GM18502 (cell line): ENCODE data around the gene COL28A1.
"Not testable (repeated sequence)": the region's sequence is repeated elsewhere in the genome, so short reads cannot be mapped to it uniquely, and the experiment has no call there.

Experiments used
- ATAC-seq: cut with Tn5 transposase; IDR thresholded peaks from one replicate; pipeline ENCODE4 v1.9.1; 2021; ENCODE audit warnings: mild to moderate bottlenecking; ENCODE audit not compliant: unreplicated experiment, poor library complexity

COL28A1 gene

GRCh38 chr7:7478569-7478968 is 57.1 kb downstream of the COL28A1 start:
- no peak for ATAC-seq

- not testable (repeated sequence) for ATAC-seq
These were observed 58.0 kb downstream of the COL28A1 start for GRCh38 chr7:7477641-7478040.

GRCh38 chr7:7476381-7476780 is 59.3 kb downstream of the COL28A1 start:
- ATAC-seq: no peak

GRCh38 chr7:7475601-7476000 is 60.1 kb downstream of the COL28A1 start:
- ATAC-seq: no peak

- no peak for ATAC-seq
These were observed 61.2 kb downstream of the COL28A1 start for GRCh38 chr7:7474436-7474835.

GRCh38 chr7:7464991-7465765 is 70.5 kb downstream of the COL28A1 start:
- ATAC-seq: not testable (repeated sequence)

GRCh38 chr7:7454000-7454399 is 81.7 kb downstream of the COL28A1 start:
- ATAC-seq: no peak

- ATAC-seq: no peak
These were observed 83.0 kb downstream of the COL28A1 start for GRCh38 chr7:7452652-7453051.

GRCh38 chr7:7452119-7452518 is 83.6 kb downstream of the COL28A1 start:
- ATAC-seq: no peak

- ATAC-seq: no peak
These were observed 86.6 kb downstream of the COL28A1 start for GRCh38 chr7:7449055-7449454.

GRCh38 chr7:7446616-7447015 is 89.1 kb downstream of the COL28A1 start:
- ATAC-seq: no peak

- no peak for ATAC-seq
These were observed 91.8 kb downstream of the COL28A1 start for GRCh38 chr7:7443806-7444350.

- ATAC-seq: no peak
These were observed 96.1 kb downstream of the COL28A1 start for GRCh38 chr7:7439564-7439963.

- ATAC-seq: no peak
These were observed 96.8 kb downstream of the COL28A1 start for GRCh38 chr7:7438851-7439250.

- no peak for ATAC-seq
These were observed 99.7 kb downstream of the COL28A1 start for GRCh38 chr7:7435978-7436377.

- no peak for ATAC-seq
These were observed 101.3 kb downstream of the COL28A1 start for GRCh38 chr7:7434329-7434728.

GRCh38 chr7:7433811-7434210 is 101.9 kb downstream of the COL28A1 start:
- no peak for ATAC-seq

- no peak for ATAC-seq
These were observed 102.7 kb downstream of the COL28A1 start for GRCh38 chr7:7432979-7433378.

GRCh38 chr7:7428806-7429205 is 106.9 kb downstream of the COL28A1 start:
- ATAC-seq: no peak

- ATAC-seq: no peak
These were observed 108.3 kb downstream of the COL28A1 start for GRCh38 chr7:7427363-7427762.

GRCh38 chr7:7426676-7427075 is 109.0 kb downstream of the COL28A1 start:
- ATAC-seq: no peak

GRCh38 chr7:7425321-7425720 is 110.4 kb downstream of the COL28A1 start:
- ATAC-seq: no peak
